Activated effector memory CD4-positive, alpha-beta T cell treated with anti-CD3 and anti-CD28 coated beads, Interleukin-2, amount 50 U/mL, for 16 hours (primary cell): ENCODE measurements around the gene PHACTR1.

Source experiments
- DNase-seq: peaks from one replicate; pipeline ENCODE4 v3.0.0-alpha.2; 2020

The PHACTR1 gene

DNA sequence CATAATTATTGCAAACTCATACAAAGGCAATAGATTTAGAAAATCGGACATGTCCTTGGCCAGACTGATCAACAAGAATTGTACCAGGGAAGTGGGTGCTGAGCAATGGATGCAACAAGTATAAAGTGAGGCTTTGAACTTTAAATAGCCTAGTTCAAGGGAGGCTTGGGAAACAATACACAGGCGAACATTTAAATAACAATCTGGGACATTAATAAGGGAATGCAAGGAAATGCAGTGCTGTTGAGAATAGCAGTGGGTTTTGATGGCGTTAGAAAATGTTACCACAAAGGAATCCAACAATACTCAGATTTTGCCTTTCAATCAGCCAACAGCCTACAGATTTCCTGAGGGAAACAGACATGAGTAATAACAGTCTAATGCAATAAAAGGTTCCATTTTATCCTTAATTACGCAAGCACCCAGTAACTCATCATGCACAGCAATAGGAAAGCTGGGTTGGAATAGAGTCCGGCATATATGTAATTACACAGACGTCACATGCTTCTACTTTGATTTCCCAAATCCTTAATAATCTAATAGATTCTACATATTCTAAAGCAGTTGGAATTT, 134.6 kb downstream of the PHACTR1 start:
- no peak for DNase-seq

DNA sequence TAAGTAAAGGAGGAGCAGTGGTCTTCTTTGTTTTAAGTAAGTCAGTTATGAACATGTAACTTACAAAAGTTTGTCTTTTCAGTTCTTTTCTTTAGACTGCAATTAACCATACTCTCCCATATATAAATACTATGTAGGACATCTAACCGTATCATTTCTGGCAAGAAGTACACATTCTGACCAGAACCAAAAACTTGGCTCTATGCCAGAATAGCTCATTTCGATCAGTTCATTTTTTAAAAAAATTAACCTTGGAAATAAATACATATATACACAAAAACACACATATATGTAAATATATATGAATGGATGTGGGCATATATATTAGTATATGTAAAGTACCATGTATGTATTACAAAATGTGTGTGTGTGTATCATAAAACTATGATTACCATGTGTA, 145.0 kb downstream of the PHACTR1 start:
- DNase-seq = no peak

DNA sequence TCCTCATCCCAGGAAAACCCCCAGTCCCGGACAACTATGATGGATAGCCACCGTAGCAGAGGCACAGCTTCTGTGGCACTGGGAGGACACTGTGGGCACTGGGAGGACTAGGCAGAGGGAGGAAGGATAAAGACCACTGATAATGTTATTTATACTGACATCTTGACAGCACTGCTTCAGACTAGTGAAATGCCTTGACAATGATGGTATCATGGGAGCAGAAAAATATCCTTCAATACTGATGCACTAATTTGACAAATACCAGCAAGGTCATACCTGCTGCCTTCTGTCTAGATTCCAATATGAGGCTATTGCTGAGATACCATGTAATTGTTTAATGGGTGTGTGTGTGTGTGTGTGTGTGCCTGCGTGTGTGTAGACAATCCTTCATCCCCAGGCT, 148.6 kb downstream of the PHACTR1 start:
- no peak for DNase-seq

DNA sequence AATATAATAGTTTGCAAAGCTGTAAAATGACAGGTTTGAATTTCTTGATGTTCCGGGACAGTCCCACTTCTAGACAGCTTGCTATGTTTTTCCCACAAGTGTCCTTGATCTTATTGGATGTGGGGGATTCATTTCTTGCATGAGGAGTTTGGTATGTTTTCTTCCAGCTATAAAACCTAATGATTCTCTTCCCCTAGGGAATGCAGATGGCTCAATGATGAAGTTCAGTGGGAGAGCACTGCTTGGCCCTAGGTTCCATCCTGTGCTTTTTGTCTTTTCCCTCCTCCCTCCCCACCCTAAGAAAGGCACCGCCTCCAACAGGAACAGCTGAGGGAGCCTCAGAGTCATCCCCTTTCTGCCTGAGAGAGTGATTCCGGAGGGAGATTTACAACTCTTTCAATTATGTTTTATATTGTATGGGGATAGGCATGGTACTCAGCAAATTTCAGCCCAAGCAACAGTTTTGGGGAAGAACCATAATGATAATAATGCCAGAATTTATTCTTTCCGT, 149.2 kb downstream of the PHACTR1 start:
- no peak for DNase-seq

DNA sequence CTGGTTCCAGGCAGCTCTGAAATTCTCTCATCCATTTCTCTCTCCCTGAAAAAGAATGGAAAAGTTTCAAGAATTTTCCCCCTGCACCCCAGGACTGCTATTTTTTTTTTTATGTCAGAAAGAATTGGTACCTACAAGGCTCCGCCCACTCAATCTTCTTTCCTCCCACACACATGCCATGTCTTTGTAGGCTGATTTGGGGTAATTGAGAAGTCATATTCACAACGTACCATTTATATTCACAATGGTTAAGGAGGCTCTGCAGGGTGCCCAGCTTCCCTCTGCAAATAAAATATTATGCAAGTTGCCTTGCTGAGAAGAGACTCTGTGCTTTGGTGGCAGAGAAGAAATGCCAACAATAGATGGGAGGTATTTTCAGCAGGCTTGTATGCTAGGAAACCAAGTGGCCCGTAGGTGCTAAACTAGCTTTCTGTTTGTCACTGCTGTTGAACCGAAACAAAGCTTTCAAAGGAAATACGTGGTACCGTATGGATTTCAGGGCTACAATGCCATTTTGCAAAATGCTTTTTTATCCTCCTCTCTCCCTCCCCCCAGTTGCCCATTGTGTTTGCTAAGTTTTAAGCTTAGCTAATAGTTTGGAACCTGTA, 150.0 kb downstream of the PHACTR1 start:
- DNase-seq = no peak

DNA sequence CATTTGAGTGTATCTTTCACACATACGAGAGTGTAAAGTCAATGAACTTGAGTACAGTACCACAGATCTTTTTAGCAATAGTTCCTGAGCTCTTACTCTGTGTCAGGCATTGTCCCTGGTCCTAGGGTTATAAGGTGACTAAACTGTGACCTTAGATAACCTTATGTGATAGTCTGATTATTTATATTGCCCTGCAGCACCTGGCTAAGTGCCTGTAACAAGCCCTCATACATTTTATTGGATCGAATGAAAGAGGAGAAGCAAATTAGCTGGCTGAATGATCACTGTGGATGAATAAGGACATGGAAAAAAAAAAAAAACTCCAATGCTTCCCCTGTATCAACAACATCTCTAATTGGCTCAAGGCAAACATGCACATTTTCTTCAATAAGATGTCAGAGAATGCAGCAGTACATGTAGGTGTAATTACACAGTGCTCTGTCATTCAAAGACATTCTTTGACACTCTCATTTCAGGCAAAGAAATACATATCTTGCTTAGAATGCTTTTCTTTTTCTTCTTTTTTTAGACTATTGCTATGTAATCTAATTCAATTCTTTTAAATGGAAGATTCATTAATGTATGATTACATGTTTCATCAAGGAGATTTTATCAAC, 153.4 kb downstream of the PHACTR1 start:
- DNase-seq = no peak

DNA sequence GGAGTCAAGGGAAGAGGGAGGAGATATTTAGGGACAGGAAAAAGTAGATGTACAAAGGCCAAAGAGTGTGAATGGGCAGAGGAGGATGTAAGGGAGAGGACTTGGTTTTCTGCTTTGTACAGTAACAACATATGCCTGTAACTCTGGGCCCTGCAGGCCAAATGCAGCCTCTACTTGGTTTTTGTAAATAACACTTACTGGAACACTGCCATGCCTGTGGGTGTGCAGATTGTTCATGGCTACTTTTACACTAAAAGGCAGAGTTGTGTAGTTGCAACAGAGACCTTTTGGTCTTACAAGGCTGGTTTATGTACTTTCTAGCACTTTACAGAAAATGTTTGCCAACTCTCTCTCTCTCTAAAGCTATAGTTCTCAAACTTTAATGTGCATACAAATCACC, 157.1 kb downstream of the PHACTR1 start:
- no peak for DNase-seq

DNA sequence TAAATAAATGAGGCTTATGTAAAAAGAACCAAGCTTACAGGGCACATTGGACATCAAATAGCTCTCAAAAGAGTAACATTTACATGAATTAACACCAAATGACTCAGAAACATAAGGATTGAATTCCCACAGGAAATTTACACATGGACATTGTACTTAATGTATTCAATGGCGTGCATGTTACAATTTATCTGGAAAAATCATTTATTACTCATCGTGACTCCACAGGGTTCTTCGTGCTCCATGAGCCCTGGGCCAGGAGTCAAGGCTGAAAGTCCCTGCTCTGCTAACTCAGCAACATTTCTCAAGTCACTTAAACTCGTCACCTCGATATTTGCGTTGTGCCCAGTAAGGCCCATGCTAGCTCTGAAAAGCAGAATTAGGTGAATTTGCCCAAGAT, 158.5 kb downstream of the PHACTR1 start:
- DNase-seq = no peak

DNA sequence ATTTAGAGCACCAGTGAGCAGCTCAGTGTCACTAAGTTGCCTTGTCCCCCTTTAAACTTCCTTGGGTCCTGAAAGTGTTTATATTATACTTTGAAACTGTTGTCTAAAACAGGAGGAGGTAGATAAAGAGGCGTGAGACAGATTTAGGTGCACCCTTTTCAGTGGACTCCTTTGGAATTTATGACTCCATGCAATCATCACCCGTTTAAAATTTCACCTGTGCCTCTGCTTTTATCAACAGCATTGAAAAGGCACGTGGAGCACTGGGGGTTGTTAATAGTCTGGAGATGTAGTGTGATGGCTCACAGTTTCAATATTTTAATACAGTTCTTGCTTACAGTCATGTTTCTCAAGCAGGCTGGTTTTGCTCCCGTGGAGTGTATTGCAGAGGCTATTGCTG, 162.2 kb downstream of the PHACTR1 start:
- DNase-seq = no peak

DNA sequence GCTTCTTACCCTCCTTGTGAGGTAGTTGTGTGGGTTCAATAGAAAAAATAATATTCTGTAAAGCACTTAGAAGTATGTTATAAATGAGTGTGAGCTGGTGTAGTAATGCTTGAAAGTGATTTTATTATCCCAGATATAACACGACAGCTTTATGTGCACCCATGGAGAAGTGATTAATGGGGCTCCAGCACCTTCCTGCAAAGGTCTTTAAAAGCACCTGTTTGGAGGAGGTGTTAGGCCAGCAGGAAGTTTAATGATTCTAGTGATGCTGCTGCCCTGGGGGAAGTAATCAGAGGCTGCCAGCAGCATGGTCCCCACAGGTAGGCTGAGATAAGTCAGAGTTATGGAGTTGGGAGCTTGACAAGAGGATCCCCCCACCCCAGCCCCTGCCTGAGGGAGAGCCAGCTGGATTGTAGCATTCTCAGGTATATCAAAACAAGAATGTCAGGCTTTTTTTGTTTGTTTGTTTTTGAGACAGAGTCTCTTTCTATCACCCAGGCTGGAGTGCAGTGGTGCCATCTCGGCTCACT, 166.3 kb downstream of the PHACTR1 start:
- no peak for DNase-seq

DNA sequence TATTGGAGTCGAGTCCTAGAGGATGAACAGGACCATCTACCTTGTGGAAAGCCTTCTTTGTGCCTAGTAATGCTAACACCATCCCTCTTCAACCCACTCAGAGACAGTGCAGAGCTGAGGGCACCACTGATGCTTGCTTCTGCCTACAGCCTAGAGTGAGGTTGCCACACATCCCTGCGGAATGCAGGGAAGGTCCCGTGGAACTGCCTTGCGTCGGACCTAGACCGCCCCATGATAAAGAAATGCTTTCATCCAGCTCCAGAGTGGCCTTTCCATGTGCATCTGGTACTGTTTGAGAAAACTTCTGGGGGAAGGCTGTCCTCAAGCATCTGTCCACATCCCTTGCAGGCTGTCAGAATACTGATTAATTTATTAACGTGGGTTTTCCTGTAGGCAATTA, 168.4 kb downstream of the PHACTR1 start:
- DNase-seq = no peak

DNA sequence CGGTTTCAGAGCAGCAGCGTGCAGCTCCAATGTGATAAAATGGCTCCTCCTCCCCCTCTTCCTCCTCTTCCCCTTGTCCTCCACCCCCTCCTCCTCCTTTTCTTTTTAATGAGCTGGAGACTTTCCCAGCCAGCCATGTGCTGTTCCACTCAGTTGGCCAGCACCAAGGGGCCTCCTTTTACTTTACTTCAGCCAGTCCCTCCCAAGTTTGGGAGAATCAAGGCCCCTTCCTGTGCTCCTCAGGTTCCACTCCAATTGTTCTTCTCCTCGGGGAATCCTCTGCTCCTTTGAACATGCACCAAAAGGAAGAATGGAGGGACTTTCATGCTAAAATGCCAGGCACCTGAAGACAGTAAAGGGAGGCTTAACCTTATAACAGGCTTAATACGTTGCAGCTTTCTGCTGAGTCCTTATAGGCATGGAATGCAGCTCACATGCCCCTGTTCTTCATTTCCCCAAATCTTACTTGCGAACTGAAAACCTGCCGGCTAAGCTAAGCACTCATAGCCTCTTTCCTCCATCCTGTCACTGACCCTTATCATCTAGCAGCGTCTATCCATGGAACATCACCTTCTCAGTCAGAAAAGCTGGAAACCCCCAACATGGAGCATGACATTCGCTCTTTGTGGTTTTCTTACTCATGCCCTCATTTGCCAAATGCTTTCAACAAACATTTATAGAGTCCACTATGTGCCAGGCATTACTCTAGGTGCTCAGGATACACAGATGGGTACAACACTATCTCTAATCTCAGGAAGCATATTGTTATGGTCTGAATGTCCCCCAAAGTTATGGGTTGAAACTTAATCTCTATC, 170.6 kb downstream of the PHACTR1 start:
- no peak for DNase-seq

DNA sequence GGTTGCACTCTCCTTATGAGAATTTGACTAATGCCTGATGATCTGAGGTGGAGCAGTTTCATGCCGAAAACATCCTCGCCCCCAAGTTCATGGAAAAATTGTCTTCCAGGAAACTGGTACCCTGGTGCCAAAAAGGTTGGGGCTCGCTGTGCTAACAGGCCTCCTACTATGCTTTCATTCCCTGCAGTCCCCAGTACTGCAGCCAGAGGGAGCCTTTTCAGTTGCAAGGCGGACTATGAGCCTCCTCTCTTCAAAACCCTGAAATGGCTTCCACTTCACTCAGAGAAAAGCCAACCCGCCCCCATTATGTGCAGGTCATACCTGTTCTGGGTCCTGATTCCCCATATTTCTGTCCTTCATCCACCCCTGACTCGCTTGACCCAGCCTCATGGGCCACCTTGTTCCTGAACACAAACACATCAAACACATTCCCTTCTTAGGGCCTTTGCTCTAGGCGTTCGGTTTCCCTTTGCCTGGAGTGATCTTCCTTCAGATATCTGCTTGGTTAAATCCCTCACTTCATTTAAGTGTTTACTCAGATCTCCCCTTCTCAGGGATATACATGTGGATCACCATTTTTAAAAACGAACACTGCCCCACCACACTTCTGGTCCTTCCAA, 173.7 kb downstream of the PHACTR1 start:
- DNase-seq = peak; percentile 65

DNA sequence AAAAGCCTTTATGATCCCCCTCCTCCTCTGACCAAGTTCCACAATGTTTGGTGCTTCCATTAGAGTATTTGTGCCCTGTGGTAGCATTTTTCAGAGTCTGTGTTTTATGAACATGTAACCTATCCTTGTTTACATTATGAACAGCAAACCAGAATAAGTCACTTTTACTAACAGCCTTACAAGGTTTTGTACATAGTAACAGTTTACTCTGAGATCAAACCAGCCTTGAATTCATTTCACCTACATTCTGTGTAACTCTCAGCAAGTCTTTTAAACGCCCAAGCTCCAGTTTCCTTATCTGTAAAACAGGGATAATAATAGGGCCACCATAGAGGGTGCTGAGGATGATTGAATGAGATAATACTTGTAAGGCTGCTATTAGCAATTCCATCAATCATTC, 175.0 kb downstream of the PHACTR1 start:
- no peak for DNase-seq

DNA sequence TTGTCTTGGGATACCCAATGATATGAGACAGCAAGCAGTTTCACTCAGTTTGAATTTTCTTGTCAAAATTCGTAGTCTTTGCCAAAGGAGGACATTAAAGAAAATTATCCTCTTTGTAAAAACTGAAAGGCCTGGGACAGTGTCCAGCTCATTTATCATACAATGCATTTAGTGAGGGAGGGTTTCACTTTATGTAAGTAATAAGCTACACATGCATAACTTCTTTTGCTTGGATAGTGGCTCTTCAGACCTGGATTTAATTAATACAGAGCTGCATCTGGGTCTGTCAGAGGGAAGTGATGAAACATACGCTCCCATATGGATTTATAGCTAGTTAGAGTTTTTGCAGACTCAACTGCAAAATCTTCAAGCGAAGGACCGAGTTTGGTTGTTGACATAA, 175.6 kb downstream of the PHACTR1 start:
- DNase-seq = no peak

DNA sequence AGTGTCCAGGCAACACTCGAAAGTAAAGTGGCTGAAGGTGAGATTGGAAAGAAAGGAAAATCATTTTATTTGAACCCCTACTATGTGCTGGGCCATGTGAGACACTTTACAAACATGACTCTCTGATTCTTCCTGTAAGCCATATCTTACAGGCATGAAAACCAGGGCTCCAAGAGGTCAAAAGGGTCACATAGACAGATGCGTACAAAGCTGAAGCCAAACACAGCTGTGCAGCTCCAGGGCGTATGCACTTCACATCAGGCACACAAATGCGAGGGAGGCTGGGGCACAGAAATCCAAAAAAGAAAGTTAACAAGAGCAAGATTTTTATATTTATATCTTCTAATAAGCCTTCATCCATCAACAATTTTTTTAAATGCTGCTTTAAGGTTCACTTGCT, 176.5 kb downstream of the PHACTR1 start:
- DNase-seq = no peak

DNA sequence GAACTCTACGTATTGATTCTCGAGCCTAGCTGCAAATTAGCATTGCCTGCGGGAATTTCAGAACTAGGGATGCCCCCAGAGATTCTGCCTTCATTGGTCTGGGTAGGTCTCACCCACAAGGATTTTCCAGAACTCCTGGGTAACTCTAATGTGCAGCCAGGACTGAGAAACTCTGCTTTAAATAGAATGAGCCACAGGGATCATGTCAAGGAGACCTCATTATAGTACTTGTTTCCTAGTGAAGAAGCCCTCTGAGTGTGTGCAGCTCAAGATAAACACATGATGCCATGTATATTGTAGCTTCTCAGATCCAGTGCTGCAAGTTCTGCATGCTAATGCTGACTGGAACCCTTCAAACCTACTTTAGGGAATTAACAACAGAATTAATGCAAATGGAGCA, 179.2 kb downstream of the PHACTR1 start:
- no peak for DNase-seq

DNA sequence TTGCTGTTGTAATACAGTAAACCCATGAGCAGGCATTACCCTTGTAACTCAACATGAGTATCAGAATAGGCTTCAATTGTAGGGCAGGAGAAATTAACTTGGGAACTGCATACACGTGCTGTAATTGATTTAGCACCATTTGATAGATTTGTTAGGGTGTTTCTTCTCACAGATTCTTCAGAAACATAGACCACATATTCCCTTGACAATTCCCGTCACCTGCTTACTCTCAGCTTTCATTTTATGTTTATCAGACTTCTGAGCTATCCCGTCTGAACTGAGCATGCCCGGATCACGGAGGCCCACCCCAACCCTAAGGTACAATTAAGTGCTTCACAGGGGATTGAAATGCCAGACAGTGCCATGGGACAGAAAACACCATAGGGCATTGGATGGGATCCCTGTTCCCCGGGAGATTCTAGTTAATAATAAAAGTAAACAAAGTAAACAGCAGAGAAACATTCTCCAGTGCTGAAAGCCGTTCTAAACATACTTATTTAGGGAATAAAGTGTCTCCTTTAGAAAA, 179.7 kb downstream of the PHACTR1 start:
- no peak for DNase-seq

DNA sequence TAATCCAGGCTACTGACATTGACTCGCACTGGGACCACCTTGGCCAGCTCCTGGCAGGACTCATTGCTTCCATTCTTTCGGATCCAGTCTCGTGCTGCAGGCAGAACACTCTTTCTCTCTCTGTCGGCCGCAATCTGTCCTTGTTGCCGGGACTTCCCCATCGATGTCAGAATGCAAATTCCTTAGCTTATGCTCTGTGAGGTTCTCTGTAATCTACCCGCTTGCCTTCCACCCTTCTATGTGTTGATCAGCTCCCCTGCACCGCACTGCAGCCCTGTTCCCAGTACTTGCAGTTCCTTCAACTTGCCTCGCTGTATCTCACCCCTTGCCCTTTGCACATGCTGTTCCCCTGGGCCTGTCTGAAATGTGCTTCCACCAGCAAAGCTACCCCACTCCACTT, 182.0 kb downstream of the PHACTR1 start:
- no peak for DNase-seq

DNA sequence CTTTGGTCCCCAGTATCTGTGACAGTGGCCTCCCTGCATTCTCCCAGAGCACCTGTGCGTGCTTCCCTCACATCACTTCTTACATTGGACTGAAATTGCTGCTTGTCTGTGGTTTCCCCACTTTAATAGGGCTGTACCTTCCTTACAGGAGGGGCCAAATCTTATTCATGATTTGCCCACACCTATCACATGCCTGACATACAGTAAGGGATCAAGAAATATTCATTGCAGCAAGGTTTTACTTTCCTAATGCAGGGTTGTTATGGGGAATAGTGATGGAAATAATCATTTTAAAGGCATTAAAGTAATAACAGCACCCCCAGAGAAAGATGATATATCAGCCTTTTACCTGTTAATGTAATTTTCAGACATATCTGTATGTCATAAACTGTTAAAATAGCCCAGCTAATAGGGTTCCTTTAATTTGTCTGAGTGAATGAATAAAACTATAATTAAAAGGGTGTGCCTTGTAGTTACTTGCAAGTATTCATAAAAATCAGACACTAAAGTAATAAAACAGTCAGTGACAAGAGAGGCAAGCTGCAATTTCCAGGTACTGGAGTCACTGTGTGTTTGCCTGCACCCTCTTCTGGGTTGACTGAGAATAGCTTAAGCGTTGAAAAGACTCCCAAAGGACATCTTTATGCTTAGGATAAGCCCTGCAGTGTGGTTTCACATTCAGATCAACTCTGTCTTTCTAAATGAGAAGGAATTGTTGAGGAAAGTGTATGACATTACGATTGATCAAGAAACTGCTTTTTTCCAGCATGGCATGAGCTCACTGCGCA, 182.7 kb downstream of the PHACTR1 start:
- DNase-seq = no peak

DNA sequence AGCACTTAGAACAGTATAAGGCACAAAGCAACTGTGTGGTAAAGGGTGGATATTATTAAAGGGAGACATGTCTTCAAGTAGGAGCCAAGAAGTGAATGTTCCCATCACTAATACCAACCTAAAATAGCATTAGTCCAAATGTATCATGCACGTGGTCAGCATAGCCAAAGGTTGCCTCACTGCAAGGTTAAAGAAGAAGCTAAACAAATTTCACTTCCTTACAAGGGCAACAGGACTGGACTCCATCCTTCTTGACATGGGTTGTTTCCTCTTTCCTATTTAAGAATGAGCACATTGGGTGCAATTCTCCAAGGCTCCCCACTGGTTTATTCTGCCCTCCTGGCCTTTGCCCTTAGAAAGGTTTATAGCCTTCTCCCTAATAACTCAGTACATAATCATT, 186.7 kb downstream of the PHACTR1 start:
- no peak for DNase-seq

DNA sequence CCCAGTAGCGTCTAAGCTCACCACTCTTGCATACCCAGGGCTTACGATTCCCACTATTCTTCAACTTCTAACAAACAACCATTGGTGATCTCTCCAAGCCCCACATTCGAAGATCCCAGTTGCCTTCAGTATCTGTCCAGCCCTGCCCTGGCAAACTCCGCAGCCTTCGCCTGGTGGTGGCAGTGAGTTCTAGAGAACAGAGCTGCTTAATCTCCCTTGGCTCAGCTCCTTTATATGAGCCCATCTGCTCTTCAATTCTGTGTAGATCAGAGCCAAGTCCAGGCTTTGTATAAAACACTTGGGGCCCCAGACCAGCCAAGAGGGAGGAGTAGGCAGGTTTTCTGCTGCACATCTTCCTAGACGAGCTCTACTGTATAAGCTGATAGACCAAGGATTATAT, 193.3 kb downstream of the PHACTR1 start:
- no peak for DNase-seq
